H54 (cell line): ENCODE results near the gene ADI1.

Source experiments
- DNase-seq: peaks from one replicate; pipeline ENCODE4 v3.0.0; 2011; ENCODE audit warnings: low spot score, mixed read lengths; ENCODE audit not compliant: insufficient read length
- FAIRE-seq: peaks from 3 replicates; lab custom pipeline; 2011; peaks lifted over from hg19 to GRCh38; lab: Jason Lieb, UNC
- POLR2A ChIP-seq: IDR thresholded peaks from 2 replicates; pipeline ENCODE4 v1.6.1; 2011; ENCODE audit warnings: low read depth, mild to moderate bottlenecking, low read length

The ADI1 gene

GRCh38 chr2:3472966-3473365 is 46.4 kb downstream of the ADI1 start:
- TF ChIP-seq POLR2A = no peak
- DNase-seq (no peak), FAIRE-seq (no peak)

- no peak for TF ChIP-seq POLR2A
- FAIRE-seq = no peak
These were observed 47.0 kb downstream of the ADI1 start for GRCh38 chr2:3472296-3472695.

GRCh38 chr2:3470856-3471737 is 48.2 kb downstream of the ADI1 start:
- no peak for TF ChIP-seq POLR2A
- no peak for FAIRE-seq
- no peak for DNase-seq

More at GRCh38 chr2:3472296-3472695, 47.0 kb downstream of the ADI1 start:
- DNase-seq = no peak

- TF ChIP-seq POLR2A = peak; percentile 32; the same call in 1 of the 2 replicates
- DNase-seq = peak; percentile 73
- no peak for FAIRE-seq
These were observed 49.1 kb downstream of the ADI1 start for GRCh38 chr2:3470166-3470651.

- TF ChIP-seq POLR2A = no peak
- no peak for DNase-seq
- FAIRE-seq = no peak
These were observed 49.8 kb downstream of the ADI1 start for GRCh38 chr2:3469486-3469885.

GRCh38 chr2:3468296-3468988 is 50.9 kb downstream of the ADI1 start:
- DNase-seq = no peak
- no peak for TF ChIP-seq POLR2A
- no peak for FAIRE-seq

- TF ChIP-seq POLR2A = no peak
- FAIRE-seq = no peak
- DNase-seq = no peak
These were observed 51.7 kb downstream of the ADI1 start for GRCh38 chr2:3467654-3468053.

- TF ChIP-seq POLR2A = no peak
- no peak for FAIRE-seq
- DNase-seq = no peak
These were observed 52.4 kb downstream of the ADI1 start for GRCh38 chr2:3466966-3467365.

GRCh38 chr2:3466482-3466863 is 52.9 kb downstream of the ADI1 start:
- FAIRE-seq = no peak
- TF ChIP-seq POLR2A = no peak

GRCh38 chr2:3465844-3466481 is 53.4 kb downstream of the ADI1 start:
- TF ChIP-seq POLR2A = no peak
- peak; percentile 76 for DNase-seq
- peak; percentile 58 for FAIRE-seq

More at GRCh38 chr2:3466482-3466863, 52.9 kb downstream of the ADI1 start:
- no peak for DNase-seq

GRCh38 chr2:3465328-3465727 is 54.0 kb downstream of the ADI1 start:
- DNase-seq (no peak), FAIRE-seq (no peak)
- no peak for TF ChIP-seq POLR2A

GRCh38 chr2:3464401-3465005 is 54.8 kb downstream of the ADI1 start:
- TF ChIP-seq POLR2A = no peak
- DNase-seq (no peak), FAIRE-seq (no peak)

- DNase-seq (no peak), FAIRE-seq (no peak)
- TF ChIP-seq POLR2A = no peak
These were observed 55.4 kb downstream of the ADI1 start for GRCh38 chr2:3463944-3464343.
